GM18519 (cell line): ENCODE data around the gene VPS13D.
"Not testable (repeated sequence)": the region's sequence is repeated elsewhere in the genome, so short reads cannot be mapped to it uniquely, and the experiment has no call there.

Source experiments
- ATAC-seq: cut with Tn5 transposase; IDR thresholded peaks from one replicate; pipeline ENCODE4 v1.9.1; 2021; ENCODE audit warnings: mild to moderate bottlenecking, moderate library complexity; ENCODE audit not compliant: unreplicated experiment, low FRiP score

Gene VPS13D

GRCh38 chr1:12196641-12197482 lies 33.0 kb upstream of the VPS13D start:
- no peak for ATAC-seq

- ATAC-seq: no peak
Observed at GRCh38 chr1:12197483-12197880, 32.3 kb upstream of the VPS13D start.

GRCh38 chr1:12200208-12200607 lies 29.6 kb upstream of the VPS13D start:
- ATAC-seq: no peak

- no peak for ATAC-seq
Observed at GRCh38 chr1:12201352-12202189, 28.3 kb upstream of the VPS13D start.

GRCh38 chr1:12202190-12202497 lies 27.7 kb upstream of the VPS13D start:
- no peak for ATAC-seq

- no peak for ATAC-seq
Observed at GRCh38 chr1:12202577-12202976, 27.3 kb upstream of the VPS13D start.

GRCh38 chr1:12203216-12204007 lies 26.4 kb upstream of the VPS13D start:
- ATAC-seq: no peak

GRCh38 chr1:12204140-12204539 lies 25.7 kb upstream of the VPS13D start:
- no peak for ATAC-seq

- ATAC-seq: no peak
Observed at GRCh38 chr1:12204754-12205658, 24.8 kb upstream of the VPS13D start.

- ATAC-seq: no peak
Observed at GRCh38 chr1:12206238-12206637, 23.6 kb upstream of the VPS13D start.

GRCh38 chr1:12206792-12207424 lies 22.9 kb upstream of the VPS13D start:
- ATAC-seq: no peak

GRCh38 chr1:12208271-12208670 lies 21.6 kb upstream of the VPS13D start:
- no peak for ATAC-seq

- no peak for ATAC-seq
Observed at GRCh38 chr1:12208764-12209494, 20.9 kb upstream of the VPS13D start.

- no peak for ATAC-seq
Observed at GRCh38 chr1:12209495-12209832, 20.4 kb upstream of the VPS13D start.

GRCh38 chr1:12215118-12215961 lies 14.5 kb upstream of the VPS13D start:
- ATAC-seq: no peak

GRCh38 chr1:12219800-12220199 lies 10.0 kb upstream of the VPS13D start:
- no peak for ATAC-seq

GRCh38 chr1:12220890-12221289 lies 8.9 kb upstream of the VPS13D start:
- ATAC-seq: no peak

GRCh38 chr1:12222700-12223099 lies 7.1 kb upstream of the VPS13D start:
- not testable (repeated sequence) for ATAC-seq
